Activated CD4-positive, CD25-positive, alpha-beta regulatory T cell (primary cell): ENCODE measurements around the gene SLIT3.

Experiments used
- DNase-seq, 4 experiments: peaks; one replicate each; lab custom pipeline; 2025; lab: John Stamatoyannopoulos, UW

Gene SLIT3

DNA sequence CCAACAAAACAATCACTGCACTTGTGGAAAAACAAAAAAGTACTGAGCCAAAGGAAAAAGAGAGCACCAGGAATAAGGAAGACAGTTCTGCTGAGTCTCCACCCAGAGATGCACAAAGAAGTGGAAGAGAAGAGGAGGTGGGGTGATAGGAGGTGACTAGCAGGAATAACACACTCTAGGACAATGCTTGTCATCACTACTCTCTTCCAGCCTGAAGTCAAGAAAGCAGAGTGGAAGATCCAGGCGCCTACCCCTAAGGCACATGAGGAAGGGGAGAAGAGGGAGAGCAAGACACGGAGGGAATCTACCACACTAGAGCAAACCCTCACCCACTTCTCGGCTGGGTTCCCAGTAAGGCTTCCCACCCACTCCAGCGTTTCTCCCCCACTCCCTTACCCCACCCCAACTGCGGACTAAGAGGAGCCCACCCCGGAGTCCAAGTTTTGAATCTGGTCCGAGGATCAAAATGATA, 1.7 kb downstream of the SLIT3 start:
- no peak for DNase-seq

DNA sequence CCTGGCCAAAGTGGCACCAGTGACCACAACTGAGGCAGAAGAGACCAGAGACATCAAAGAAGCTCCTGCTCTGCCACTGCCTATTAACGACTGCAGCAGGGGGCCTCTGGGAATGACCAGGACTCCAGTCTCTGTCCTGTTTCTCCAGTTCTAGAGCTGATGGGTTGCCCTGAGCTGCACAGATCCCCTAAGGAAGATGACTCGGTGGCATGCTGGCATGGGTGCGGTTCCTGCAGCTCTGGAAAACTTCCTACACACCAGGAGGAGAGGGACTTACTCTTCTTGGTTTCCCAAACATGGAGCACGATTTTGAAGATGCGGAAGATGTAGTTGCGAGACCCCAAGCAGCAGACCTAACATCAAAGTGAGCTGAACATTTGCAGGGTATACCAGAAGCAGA, 2.7 kb downstream of the SLIT3 start:
- no peak for DNase-seq

DNA sequence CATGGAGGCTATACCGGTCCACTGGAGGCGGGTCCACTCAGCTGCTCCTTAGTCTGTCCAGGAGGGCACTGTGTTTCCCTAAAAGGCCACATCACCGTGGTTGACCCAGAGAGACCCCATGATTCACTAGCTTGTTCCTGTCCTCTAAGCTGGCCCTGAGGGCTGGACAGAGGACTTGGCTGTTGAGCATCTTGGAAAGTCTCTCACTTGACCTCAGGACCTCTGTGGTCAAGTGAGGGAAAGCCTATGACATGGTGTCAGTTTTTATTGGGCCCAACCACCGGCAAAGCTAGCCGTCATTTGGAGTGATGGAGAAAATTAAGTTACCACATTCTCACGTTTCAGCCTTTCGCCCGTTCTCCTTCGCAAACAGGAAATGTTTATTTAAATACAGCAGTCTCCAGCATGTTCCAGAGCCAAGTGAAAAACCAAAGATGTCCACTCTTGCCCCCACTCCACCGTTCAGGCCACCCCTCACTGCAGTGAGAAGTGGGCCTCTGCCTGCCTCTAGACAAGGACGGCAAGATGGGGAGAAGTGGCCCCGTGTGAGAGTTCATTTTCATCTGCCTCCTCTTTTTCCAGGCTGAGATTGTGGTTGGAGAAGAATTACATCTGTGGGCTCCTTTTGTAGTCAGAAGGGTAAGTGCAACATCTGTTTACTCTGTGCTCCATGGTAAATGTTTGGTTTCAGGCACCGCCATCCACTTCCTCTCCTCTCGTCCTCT, 4.4 kb downstream of the SLIT3 start:
- no peak for DNase-seq

GRCh38 chr5:169295306-169295705, 5.6 kb downstream of the SLIT3 start:
- DNase-seq, result no peak

DNA sequence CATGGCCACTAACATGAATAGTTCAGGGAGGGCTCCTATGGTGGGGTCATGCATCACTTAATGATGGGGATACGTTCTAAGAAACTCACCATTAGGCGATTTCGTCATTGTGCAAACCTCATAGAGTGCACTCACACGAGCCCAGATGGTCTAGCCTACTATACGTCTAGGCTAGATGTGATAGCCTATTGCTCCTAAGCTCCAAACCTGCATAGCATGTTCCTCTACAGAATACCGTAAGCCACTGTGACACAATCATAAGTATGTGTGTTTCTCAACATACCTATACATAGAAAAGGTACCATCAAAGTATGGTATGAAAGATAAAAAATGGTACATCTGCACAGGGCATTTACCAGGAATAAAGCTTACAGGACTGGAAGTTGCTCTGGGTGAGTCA, 6.3 kb downstream of the SLIT3 start:
- no peak for DNase-seq

DNA sequence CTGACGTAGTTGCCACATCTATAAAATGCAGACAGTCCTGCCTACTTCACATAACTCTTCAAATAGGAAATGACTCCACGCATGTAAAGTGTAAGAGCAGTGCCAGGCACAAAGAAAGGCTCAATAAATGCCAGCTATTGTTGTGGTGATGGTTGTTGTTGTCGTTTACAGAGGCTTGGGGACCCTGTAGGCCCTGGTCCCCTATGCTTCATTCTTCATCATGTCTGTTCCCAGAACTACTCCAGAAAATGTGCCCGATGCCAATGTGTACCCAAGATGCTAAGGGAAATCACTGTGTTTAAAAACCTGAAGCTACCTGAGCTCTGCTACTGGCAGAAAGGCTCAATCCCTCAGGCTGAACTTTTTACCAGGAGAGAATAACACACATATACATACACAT, 9.1 kb downstream of the SLIT3 start:
- DNase-seq, result no peak

DNA sequence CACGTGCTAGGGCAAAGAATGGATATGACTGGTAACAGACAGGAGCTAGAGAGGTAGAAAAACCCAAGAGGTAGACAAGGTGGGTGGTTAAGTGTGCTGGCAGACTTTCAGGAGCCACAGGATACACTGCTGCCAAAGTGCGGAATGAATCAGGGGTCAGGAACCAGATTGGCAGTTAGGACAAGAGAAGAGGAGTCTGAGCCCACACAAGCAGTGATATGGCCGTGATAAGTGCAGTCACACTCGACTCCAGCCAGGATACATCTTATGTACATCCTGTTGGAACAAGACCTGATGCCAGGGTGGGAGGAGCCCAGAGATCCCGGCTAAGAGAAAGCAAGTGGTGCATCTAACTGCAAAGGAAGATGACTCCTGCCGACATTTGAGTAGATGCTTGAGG, 10.0 kb downstream of the SLIT3 start:
- DNase-seq, result no peak

DNA sequence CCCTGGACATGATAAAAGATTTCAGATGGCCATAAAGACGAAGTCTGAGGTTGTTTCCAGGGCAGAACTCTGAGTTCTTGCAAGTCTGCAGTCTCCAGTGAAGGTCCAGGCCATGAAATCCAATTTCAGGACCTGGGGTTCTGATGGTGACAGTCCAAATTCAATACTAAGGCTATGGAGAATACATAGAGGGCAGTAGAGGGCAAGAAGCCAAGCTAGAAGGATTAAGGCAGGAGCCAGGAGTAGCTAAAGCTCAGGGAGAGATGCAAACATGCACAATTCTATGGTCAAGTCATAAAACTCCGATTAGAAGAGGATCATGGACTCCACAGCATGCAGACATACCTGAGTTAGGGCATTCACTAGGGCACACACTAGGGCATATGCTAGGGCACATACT, 11.4 kb downstream of the SLIT3 start:
- DNase-seq, result no peak

GRCh38 chr5:169288066-169288930, 12.6 kb downstream of the SLIT3 start:
- DNase-seq, result no peak

DNA sequence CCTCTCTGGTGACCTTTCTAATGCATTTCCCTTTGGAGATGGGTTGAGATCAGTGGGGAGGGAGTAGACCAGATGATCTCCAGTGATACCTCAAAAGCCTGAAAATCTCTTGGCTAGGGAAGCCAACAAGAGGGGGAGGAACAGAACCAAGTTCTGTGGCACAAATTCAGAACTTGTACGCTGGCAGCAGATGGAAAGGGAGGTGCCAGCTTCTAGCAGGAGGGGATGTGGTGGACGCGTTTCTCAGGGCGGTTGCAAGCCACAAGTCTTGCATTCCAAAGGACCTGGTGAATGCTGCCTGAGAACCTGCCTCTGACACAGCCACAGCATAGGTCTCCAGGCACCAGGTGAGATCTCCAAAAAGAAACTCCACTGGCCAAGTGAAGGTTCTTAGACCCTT, 13.4 kb downstream of the SLIT3 start:
- no peak for DNase-seq

DNA sequence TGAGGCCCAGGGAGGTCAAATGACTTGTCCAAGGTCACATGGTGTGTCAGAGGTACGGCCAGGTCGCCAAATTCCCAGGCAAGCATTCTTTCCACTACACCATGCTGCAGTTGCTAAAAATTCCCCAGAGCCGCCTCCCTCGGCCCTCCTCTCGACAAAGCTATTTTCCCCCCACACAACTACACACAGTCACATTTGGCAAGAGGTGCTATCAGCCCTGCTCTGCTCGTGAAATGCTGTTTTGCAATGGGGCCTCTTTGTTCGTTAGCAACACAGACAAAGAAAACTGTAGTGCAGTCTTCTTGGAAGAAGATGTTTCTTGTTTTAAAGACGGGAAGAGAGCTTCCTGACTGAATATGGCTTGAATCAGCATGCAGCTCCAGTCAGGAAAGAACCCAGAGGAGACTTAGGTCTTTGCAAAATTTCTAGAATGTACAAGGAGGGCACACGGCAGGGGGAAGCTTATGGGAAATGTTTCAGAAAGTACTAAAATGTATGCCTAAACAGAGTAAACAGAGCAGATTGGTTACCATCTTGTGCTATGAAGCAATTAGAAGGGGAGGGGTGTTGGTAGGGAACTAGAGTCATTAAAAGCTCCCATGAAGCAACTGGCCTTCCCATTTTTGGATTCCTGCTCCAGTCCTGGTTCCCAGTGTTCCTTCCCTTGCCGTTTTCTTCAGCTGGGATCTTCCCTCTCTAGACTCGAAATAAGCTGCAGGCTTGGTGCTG, 14.2 kb downstream of the SLIT3 start:
- no peak for DNase-seq

GRCh38 chr5:169283887-169284286, 17.1 kb downstream of the SLIT3 start:
- DNase-seq, result no peak

- DNase-seq, result no peak
Measured at GRCh38 chr5:169281625-169282024, 19.3 kb downstream of the SLIT3 start.

- DNase-seq, result no peak
Measured at GRCh38 chr5:169280696-169281095, 20.2 kb downstream of the SLIT3 start.

DNA sequence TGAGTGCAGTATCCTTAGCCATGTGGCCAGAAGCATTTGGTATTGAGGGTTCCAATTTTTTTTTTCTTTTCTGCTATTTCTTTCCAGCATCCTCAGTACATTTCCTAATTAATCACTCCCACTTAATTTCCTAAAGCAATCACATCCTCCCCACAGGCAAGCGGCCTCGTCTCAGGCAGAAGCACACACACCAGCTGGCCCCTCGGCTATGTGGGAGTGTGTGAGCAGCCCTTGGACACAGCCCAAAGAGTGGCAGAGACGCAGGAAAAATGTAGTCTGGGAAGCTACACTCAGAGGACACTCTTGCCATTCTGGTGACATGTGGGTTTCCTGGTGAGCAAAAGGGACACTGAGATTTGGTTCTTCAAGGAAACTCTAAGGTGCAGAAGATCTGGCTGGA, 20.7 kb downstream of the SLIT3 start:
- no peak for DNase-seq

GRCh38 chr5:169279125-169279524, 21.8 kb downstream of the SLIT3 start:
- no peak for DNase-seq

GRCh38 chr5:169273881-169274280, 27.1 kb downstream of the SLIT3 start:
- no peak for DNase-seq

DNA sequence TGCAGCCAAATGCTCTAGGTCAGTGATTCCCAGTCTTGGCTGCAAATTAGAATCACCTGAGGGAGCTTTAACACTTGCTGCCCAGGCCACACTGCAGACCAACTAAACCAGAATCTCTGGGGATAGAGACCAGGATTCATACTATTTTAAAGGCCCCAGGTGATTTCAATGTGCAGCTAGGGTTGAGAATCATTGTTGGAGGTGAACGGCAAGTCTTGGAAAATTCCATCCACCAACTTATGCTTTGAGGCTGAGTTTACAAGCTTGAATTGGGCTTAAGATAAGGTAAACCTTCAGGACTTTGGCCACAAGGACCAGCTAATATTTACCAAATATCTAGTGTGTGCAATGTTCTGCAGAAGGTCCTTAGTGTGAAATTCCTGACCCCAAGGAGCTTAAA, 27.5 kb downstream of the SLIT3 start:
- no peak for DNase-seq

GRCh38 chr5:169272731-169273427, 28.1 kb downstream of the SLIT3 start:
- no peak for DNase-seq

DNA sequence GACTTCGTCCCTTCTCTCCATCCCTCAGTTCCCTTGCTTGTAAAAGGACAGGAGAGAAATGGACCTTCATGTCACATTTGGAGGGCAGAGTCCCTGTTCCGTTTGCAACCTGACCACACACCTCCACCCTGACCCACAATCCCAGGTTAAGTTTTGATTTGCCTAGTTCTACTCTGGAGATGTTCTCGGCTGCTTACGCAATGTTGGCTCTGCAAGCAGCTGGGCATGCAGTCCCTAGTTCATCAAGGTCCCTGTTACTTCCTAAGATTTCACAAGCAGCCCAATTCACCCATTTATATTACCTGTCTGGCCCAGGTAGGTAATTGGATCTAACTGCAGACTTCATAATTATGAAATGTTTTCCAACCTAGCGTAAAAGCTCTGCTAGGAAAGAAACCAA, 28.8 kb downstream of the SLIT3 start:
- DNase-seq, result no peak

- DNase-seq, result no peak
Measured at GRCh38 chr5:169270827-169271226, 30.1 kb downstream of the SLIT3 start.

DNA sequence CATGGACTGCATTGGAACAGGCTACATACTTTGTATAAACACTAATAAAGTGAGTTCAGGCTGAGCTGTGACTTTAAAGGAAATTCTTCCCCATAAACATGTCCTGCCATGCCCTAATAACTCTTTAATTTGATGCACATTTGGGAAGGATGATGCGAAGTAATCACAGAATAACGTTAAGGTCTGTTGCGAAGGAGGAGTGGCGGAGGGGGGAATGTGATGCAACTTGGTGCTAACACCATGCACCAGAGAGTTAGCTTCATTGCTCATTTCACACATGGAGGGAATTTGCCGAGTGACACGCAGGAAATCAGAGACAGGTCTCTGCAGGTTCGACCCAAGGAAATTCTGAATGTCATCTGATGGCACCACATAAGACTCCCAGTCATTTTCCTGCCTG, 32.9 kb downstream of the SLIT3 start:
- no peak for DNase-seq
